Fibroblast of skin of left biceps (primary cell): Measurements from ENCODE around the gene GATB.
"Not testable (repeated sequence)": the region's sequence is repeated elsewhere in the genome, so short reads cannot be mapped to it uniquely, and the experiment has no call there.

Source experiments
- DNase-seq, 2 experiments: peaks; one replicate each; pipeline ENCODE4 v3.0.0-alpha.2; 2013; ENCODE audit warnings: low read depth in 2 of 2

The GATB gene

GRCh38 chr4:151731670-151732069 lies 29.1 kb downstream of the GATB start:
- not testable (repeated sequence) for DNase-seq

- DNase-seq, result no peak
These were observed 30.9 kb downstream of the GATB start for GRCh38 chr4:151729731-151730559.

- DNase-seq, result no peak
These were observed 32.1 kb downstream of the GATB start for GRCh38 chr4:151728679-151729078.

- no peak for DNase-seq
These were observed 32.8 kb downstream of the GATB start for GRCh38 chr4:151728006-151728405.

GRCh38 chr4:151727365-151727764 lies 33.4 kb downstream of the GATB start:
- DNase-seq, result no peak

GRCh38 chr4:151725087-151725486 lies 35.7 kb downstream of the GATB start:
- no peak for DNase-seq

GRCh38 chr4:151721916-151722315 lies 38.9 kb downstream of the GATB start:
- no peak for DNase-seq

GRCh38 chr4:151721466-151721865 lies 39.3 kb downstream of the GATB start:
- no peak for DNase-seq

GRCh38 chr4:151719956-151720334 lies 40.9 kb downstream of the GATB start:
- DNase-seq, result no peak

GRCh38 chr4:151718984-151719955 lies 41.5 kb downstream of the GATB start:
- no peak for DNase-seq

GRCh38 chr4:151717909-151718628 lies 42.7 kb downstream of the GATB start:
- DNase-seq, result no peak

- no peak for DNase-seq
These were observed 43.5 kb downstream of the GATB start for GRCh38 chr4:151717314-151717713.

GRCh38 chr4:151716324-151716723 lies 44.5 kb downstream of the GATB start:
- DNase-seq, result no peak

GRCh38 chr4:151715881-151716280 lies 44.9 kb downstream of the GATB start:
- DNase-seq, result no peak

GRCh38 chr4:151712777-151713176 lies 48.0 kb downstream of the GATB start:
- no peak for DNase-seq

- no peak for DNase-seq
These were observed 49.2 kb downstream of the GATB start for GRCh38 chr4:151711646-151712045.

GRCh38 chr4:151709587-151709986 lies 51.2 kb downstream of the GATB start:
- no peak for DNase-seq

GRCh38 chr4:151709071-151709470 lies 51.7 kb downstream of the GATB start:
- DNase-seq, result no peak

GRCh38 chr4:151708100-151708499 lies 52.7 kb downstream of the GATB start:
- DNase-seq, result no peak

- DNase-seq, result no peak
These were observed 57.4 kb downstream of the GATB start for GRCh38 chr4:151703401-151703800.

- DNase-seq, result no peak
These were observed 58.6 kb downstream of the GATB start for GRCh38 chr4:151702256-151702655.
